Lower lobe of right lung (tissue), 2 donors: ENCODE results near the gene TAF6L. TPM values are rescaled to one million over a fixed set of nuclear protein-coding genes. Genes with fewer than 3 reads are reported as not detected.

Experiments used
- ATAC-seq, 2 donors: fragments of 200-7000 bp; cut with Tn5 transposase; one replicate each; pipeline ENCODE4 v1.9.1; 2020 to 2022; ENCODE audit warnings: mild to moderate bottlenecking in 2 of 2, moderate library complexity in 2 of 2
- DNase-seq: peaks from one replicate; pipeline ENCODE4 v3.0.0-alpha.2; 2020
- H3K27ac ChIP-seq: fragments of 200-600 bp; one replicate; pipeline ENCODE4 v1.8.0; 2022
- H3K27me3 ChIP-seq: fragments of 200-600 bp; one replicate; pipeline ENCODE4 v1.8.0; 2022; ENCODE audit warnings: low read depth
- H3K36me3 ChIP-seq: fragments of 200-600 bp; one replicate; pipeline ENCODE4 v1.8.0; 2022; ENCODE audit warnings: mild to moderate bottlenecking
- H3K4me1 ChIP-seq: fragments of 200-600 bp; one replicate; pipeline ENCODE4 v1.8.0; 2022
- H3K4me3 ChIP-seq: fragments of 200-600 bp; one replicate; pipeline ENCODE4 v1.8.0; 2022; ENCODE audit warnings: mild to moderate bottlenecking
- H3K9me3 ChIP-seq: fragments of 200-600 bp; one replicate; pipeline ENCODE4 v1.8.0; 2022
- CTCF ChIP-seq: fragments of 200-600 bp; IDR thresholded peaks from one replicate; pipeline ENCODE4 v1.8.0; 2022; ENCODE audit warnings: antibody characterized with exemption, mild to moderate bottlenecking
- intact Hi-C: fragments of 100-400 bp; cut with DNase I; formaldehyde crosslinking; loops from one replicate; pipeline ENCODE4 v1.11.0; 2022
- total RNA-seq: library from RNA; stranded (reverse); fragmentation: NEBNext Ultra II Directional; extraction: Animal tissue kit (Norgen Biotek cat#: 25700); gene quantifications from one replicate; pipeline ENCODE4 v1.2.1, GENCODE V29; 2021
- donor health status: DM: no; HTN: yes; CAD: no; lungs with severe emphysema.

TAF6L gene
- total RNA-seq, 1 donor from 2014 or later, result 23.6 TPM

- DNase-seq (peak; percentile 20), ATAC-seq (peak; percentile 6 to 44)
Measured at GRCh38 chr11:62804310-62805075, 33.3 kb downstream of the TAF6L start.

DNA sequence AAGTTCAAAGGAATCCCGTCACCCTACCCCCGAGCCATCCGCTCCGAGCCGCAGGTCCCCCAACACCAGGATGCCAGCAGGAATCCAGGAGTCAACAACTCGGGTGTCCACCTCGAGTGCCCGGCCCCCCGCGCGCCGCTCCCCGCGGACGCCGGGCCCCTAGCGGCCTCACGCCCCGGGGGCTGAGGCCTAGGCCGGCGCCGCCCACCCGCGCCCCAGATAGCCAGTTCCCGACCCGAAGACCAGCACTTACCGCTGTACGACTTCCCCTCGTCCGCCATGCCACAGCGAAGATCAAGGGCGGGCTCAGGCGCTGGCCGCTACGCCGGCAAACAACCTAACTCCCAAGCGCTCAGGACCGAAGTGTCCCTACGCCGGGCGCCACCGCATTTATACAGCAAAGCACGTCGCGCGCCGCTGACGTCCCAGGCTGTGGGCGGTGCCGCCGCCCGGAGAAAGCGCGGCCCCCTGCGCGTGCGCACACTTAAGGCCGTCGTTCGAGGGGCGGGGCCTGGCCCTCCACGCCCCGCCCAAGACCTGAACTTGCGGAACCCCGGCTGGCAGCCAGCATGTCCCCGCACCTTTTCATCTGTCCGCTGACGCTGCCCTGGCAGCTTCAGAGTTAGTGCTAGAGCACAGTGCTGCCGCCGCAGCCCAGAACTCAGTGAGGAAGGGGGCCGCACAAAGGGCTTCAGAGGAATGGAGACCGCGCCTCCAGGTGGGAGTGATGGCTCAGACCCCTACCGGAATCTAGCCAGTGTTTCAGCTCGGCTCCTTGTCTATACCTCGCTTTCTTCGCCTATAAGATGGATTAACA is 34.1 kb downstream of the TAF6L start, which contains the start of gene NXF1:
Gene NXF1, minus strand, starts transcription at position 365 of the 817 bp plus-strand sequence. Its CDS starts 84 bp downstream, at position 281.
- H3K36me3 ChIP-seq, result peaks cover 50% of the 10 kb centered on the region
- peak within 1 kb of the TSS; percentile 93 for H3K27ac ChIP-seq
- H3K4me1 ChIP-seq, result peaks cover 29% of the 10 kb centered on the region
- intact Hi-C loops, result no loop called here
- peak; percentile 95 to 97 for ATAC-seq
- H3K27me3 ChIP-seq, result no peaks in the 10 kb centered on the region
- DNase-seq, result peak; percentile 96
- TF ChIP-seq CTCF, result no peak
- H3K9me3 ChIP-seq, result no peaks in the 10 kb centered on the region
- peak within 1 kb of the TSS; percentile 86 for H3K4me3 ChIP-seq

More at GRCh38 chr11:62804310-62805075, 33.3 kb downstream of the TAF6L start:
- Histone ChIP-seq H3K4me3 (peak overlapping the region; percentile 86), H3K36me3 (peaks cover 57% of the 10 kb centered on the region), H3K27ac (peak overlapping the region; percentile 93), H3K4me1 (peaks cover 29% of the 10 kb centered on the region), H3K27me3 (no peaks in the 10 kb centered on the region), H3K9me3 (no peaks in the 10 kb centered on the region)
- TF ChIP-seq CTCF, result no peak
- intact Hi-C loops, result no loop called here

GRCh38 chr11:62805961-62806441 is 34.8 kb downstream of the TAF6L start:
- H3K9me3 ChIP-seq, result no peaks in the 10 kb centered on the region
- peaks cover 42% of the 10 kb centered on the region for H3K36me3 ChIP-seq
- intact Hi-C loops, result no loop called here
- TF ChIP-seq CTCF, result no peak
- peak overlapping the region; percentile 93 for H3K27ac ChIP-seq
- H3K4me1 ChIP-seq, result peaks cover 29% of the 10 kb centered on the region
- DNase-seq (no peak), ATAC-seq (no peak)
- H3K4me3 ChIP-seq, result peak overlapping the region; percentile 86
- H3K27me3 ChIP-seq, result no peaks in the 10 kb centered on the region

DNA sequence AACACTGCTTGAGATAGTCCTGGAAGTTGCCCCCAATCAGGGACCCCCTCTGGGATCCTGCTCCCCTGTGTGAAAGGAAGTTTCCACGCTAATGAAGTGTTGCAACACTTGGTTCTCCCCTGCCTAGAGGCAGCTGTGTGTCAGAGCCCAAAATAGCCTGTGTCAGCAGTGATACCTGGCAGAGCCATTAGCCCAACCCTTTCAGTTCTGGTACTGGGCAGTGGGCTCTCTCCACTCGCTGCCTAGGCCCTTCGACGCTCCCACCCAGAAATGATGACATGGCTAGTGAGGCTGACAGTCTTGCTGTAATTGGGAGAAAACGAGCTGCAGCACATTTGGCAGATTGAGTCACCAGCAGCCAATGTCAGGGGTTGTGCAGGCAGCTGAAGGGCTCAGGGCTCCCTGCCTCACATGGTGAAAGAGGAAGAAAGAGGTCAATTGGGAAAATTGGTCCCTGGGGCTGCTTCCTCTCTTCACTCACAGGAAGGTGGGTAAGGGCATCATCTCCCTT is 35.5 kb downstream of the TAF6L start:
- no peaks in the 10 kb centered on the region for H3K9me3 ChIP-seq
- no peak overlapping the region for H3K4me3 ChIP-seq
- DNase-seq, result peak; percentile 57
- no peak for TF ChIP-seq CTCF
- H3K4me1 ChIP-seq, result peaks cover 29% of the 10 kb centered on the region
- intact Hi-C loops, result no loop called here
- peak overlapping the region; percentile 93 for H3K27ac ChIP-seq
- peak in 1 of 2 donors; percentile 3 for ATAC-seq
- H3K36me3 ChIP-seq, result peaks cover 36% of the 10 kb centered on the region
- H3K27me3 ChIP-seq, result no peaks in the 10 kb centered on the region

DNA sequence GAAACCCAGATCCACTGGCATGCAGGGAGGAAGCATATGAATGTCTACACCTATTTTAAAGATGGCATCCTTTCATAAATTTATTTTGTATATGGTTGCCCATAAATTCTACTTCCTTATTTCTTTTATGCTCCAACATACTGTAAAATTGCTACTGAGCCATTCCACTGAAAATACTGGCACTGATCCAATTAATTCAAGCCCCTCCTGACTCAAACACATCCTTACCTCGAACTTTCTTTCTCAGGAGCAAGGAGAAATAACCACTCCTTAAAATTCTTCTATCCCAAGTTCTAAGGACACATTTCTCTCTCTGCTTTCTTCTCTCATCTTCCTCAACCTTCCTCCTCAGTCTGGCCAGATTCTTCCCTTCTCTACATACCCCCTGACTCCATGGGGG is 39.6 kb downstream of the TAF6L start:
- Histone ChIP-seq H3K36me3 (peaks cover 33% of the 10 kb centered on the region), H3K4me1 (peaks cover 9% of the 10 kb centered on the region), H3K27ac (no peak overlapping the region), H3K9me3 (no peaks in the 10 kb centered on the region), H3K4me3 (no peak overlapping the region), H3K27me3 (no peaks in the 10 kb centered on the region)
- no peak for TF ChIP-seq CTCF
- intact Hi-C loops, result no loop called here
- ATAC-seq, result no peak
- DNase-seq, result no peak
